Endothelial cell of umbilical vein (primary cell): ENCODE results near the gene MOB3B.

Experiments used
- EZH2 ChIP-seq: IDR thresholded peaks from 2 replicates; pipeline ENCODE4 v1.6.1; 2012; ENCODE audit warnings: borderline replicate concordance, low read depth, mild to moderate bottlenecking, moderate library complexity, low read length, inconsistent platforms; ENCODE audit not compliant: severe bottlenecking
- FOS ChIP-seq: IDR thresholded peaks from 2 replicates; pipeline ENCODE4 v1.6.1; 2011; ENCODE audit warnings: mild to moderate bottlenecking, low read length, moderate library complexity, borderline replicate concordance; ENCODE audit not compliant: insufficient read depth
- POLR2A ChIP-seq: IDR thresholded peaks from 2 replicates; pipeline ENCODE4 v1.6.1; 2012; ENCODE audit warnings: low read depth, mild to moderate bottlenecking, control low read depth, low read length
- TF ChIP-seq, protein P1 (sequence below), 2 donors: IDR thresholded peaks; 1 replicate in 1 of 2; 2 replicates in 1 of 2; pipeline ENCODE4 v1.5.1; 2011; ENCODE audit warnings: low read length in 2 of 2, mild to moderate bottlenecking in 2 of 2, moderate library complexity in 2 of 2, control low read depth in 1 of 2, inconsistent platforms in 1 of 2, low read depth in 1 of 2; ENCODE audit not compliant: insufficient read depth in 1 of 2; ENCODE audit errors: extremely low read depth in 1 of 2
- TF ChIP-seq, protein P2 (sequence below): IDR thresholded peaks from 2 replicates; pipeline ENCODE4 v1.6.1; 2011; ENCODE audit not compliant: insufficient read depth, insufficient read length

DNA sequence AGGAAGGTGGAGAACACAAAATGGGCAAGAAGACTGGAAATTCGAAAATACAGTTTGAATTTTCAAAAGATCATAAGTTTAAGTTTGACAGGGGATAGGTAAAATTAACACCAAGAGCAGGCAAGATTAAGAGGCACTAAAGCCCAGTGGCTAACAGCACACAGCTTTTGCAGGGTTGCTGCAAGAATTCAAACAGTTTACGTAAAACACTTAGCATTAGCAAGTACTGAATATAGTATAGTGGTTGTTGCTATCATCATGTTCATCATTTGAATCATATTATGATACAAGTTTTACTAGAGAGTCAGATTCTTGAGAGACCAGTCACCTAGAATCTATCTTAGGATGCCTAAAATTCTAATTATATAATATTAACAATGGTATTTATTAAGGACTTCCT, 66.8 kb downstream of the MOB3B start:
- no peak for TF ChIP-seq EZH2
- TF ChIP-seq, protein P1, sequence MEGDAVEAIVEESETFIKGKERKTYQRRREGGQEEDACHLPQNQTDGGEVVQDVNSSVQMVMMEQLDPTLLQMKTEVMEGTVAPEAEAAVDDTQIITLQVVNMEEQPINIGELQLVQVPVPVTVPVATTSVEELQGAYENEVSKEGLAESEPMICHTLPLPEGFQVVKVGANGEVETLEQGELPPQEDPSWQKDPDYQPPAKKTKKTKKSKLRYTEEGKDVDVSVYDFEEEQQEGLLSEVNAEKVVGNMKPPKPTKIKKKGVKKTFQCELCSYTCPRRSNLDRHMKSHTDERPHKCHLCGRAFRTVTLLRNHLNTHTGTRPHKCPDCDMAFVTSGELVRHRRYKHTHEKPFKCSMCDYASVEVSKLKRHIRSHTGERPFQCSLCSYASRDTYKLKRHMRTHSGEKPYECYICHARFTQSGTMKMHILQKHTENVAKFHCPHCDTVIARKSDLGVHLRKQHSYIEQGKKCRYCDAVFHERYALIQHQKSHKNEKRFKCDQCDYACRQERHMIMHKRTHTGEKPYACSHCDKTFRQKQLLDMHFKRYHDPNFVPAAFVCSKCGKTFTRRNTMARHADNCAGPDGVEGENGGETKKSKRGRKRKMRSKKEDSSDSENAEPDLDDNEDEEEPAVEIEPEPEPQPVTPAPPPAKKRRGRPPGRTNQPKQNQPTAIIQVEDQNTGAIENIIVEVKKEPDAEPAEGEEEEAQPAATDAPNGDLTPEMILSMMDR (IDR thresholded peaks at IDR 0.05; ENCODE audit: extremely low read depth in 1 of 2, insufficient read depth in 1 of 2, low read depth in 1 of 2, low read length in 2 of 2): no peak
- TF ChIP-seq POLR2A: no peak
- TF ChIP-seq, protein P2, sequence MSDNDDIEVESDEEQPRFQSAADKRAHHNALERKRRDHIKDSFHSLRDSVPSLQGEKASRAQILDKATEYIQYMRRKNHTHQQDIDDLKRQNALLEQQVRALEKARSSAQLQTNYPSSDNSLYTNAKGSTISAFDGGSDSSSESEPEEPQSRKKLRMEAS: no peak
- no peak for TF ChIP-seq FOS
